GM21717 (cell line): ENCODE results near the gene OR2Z1.

Experiments used
- ATAC-seq: cut with Tn5 transposase; IDR thresholded peaks from one replicate; pipeline ENCODE4 v1.9.1; 2021; ENCODE audit warnings: mild to moderate bottlenecking, moderate library complexity; ENCODE audit not compliant: unreplicated experiment

OR2Z1 gene

GRCh38 chr19:8721334-8721733, at the start of gene OR2Z1:
OR2Z1 (plus strand) TSS chr19:8721634; CDS start chr19:8731029, 9,395 bp downstream.
- ATAC-seq, result no peak

- ATAC-seq, result no peak
Observed at GRCh38 chr19:8673276-8673891, 48.0 kb upstream of the OR2Z1 start.

GRCh38 chr19:8675066-8675465, 46.4 kb upstream of the OR2Z1 start:
- ATAC-seq, result no peak

- no peak for ATAC-seq
Observed at GRCh38 chr19:8678244-8678807, 43.1 kb upstream of the OR2Z1 start.

GRCh38 chr19:8680676-8681344, 40.6 kb upstream of the OR2Z1 start:
- ATAC-seq, result no peak

GRCh38 chr19:8681345-8682029, 39.9 kb upstream of the OR2Z1 start:
- ATAC-seq, result no peak

GRCh38 chr19:8682472-8682871, 39.0 kb upstream of the OR2Z1 start:
- no peak for ATAC-seq

- no peak for ATAC-seq
Observed at GRCh38 chr19:8682931-8683330, 38.5 kb upstream of the OR2Z1 start.

- ATAC-seq, result no peak
Observed at GRCh38 chr19:8684001-8684902, 37.2 kb upstream of the OR2Z1 start.

GRCh38 chr19:8686549-8686948, 34.9 kb upstream of the OR2Z1 start:
- ATAC-seq, result no peak

GRCh38 chr19:8688930-8689329, 32.5 kb upstream of the OR2Z1 start:
- no peak for ATAC-seq

GRCh38 chr19:8690753-8691539, 30.5 kb upstream of the OR2Z1 start:
- ATAC-seq, result no peak

- ATAC-seq, result no peak
Observed at GRCh38 chr19:8695501-8695900, 25.9 kb upstream of the OR2Z1 start.

GRCh38 chr19:8695911-8696310, 25.5 kb upstream of the OR2Z1 start:
- ATAC-seq, result no peak

GRCh38 chr19:8696993-8697392, 24.4 kb upstream of the OR2Z1 start:
- ATAC-seq, result no peak

- no peak for ATAC-seq
Observed at GRCh38 chr19:8697671-8698432, 23.6 kb upstream of the OR2Z1 start.

- no peak for ATAC-seq
Observed at GRCh38 chr19:8698433-8699063, 22.9 kb upstream of the OR2Z1 start, which contains the start of gene ACTL9. ACTL9 (minus strand) TSS chr19:8698795; CDS start chr19:8698701, 94 bp downstream.

GRCh38 chr19:8699908-8700307, 21.5 kb upstream of the OR2Z1 start:
- no peak for ATAC-seq

- ATAC-seq, result no peak
Observed at GRCh38 chr19:8700956-8701355, 20.5 kb upstream of the OR2Z1 start.
